Erythroblast (primary cell): ENCODE measurements around the gene REEP6.

Experiments
- GATA1 ChIP-seq: IDR thresholded peaks from 2 replicates; pipeline ENCODE4 v1.6.1; 2011; ENCODE audit warnings: low read depth, mild to moderate bottlenecking, control low read depth, low read length, moderate library complexity
- POLR2A ChIP-seq: IDR thresholded peaks from 2 replicates; pipeline ENCODE4 v1.6.1; 2011; ENCODE audit warnings: mild to moderate bottlenecking, low read length

DNA sequence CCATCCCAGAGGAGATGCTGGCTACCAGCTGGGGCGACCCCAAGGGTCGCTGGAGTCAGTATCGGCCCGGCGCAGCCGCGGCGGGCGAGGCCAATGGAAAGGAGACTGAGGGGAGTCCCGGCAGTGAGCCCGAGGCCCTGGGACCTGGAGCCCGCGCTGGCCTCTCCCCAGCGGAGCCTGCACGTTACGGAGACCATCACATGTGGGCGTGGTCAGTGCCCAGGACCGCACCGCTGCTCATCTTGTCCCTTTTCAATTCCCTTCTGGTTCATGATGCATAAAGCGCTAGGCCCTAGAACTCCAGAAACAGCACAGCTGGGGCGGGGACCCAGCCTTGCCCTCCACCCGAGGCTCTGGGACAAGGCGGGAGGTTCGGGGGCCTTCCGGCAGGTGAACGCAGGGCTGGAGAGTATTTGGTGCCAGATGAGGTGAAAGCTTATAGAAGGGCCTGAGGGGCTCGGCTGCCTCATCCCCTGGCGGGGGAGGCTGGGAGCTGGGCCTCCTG is 19.9 kb upstream of the REEP6 start:
- TF ChIP-seq POLR2A = no peak
- TF ChIP-seq GATA1 = no peak
